HG02623 (cell line): ENCODE results near the gene IL17RC.
"Not testable (repeated sequence)": the region's sequence is repeated elsewhere in the genome, so short reads cannot be mapped to it uniquely, and the experiment has no call there.

Source experiments
- ATAC-seq: cut with Tn5 transposase; IDR thresholded peaks from one replicate; pipeline ENCODE4 v1.9.1; 2021; ENCODE audit warnings: moderate library complexity; ENCODE audit not compliant: unreplicated experiment

The IL17RC gene, protein sequence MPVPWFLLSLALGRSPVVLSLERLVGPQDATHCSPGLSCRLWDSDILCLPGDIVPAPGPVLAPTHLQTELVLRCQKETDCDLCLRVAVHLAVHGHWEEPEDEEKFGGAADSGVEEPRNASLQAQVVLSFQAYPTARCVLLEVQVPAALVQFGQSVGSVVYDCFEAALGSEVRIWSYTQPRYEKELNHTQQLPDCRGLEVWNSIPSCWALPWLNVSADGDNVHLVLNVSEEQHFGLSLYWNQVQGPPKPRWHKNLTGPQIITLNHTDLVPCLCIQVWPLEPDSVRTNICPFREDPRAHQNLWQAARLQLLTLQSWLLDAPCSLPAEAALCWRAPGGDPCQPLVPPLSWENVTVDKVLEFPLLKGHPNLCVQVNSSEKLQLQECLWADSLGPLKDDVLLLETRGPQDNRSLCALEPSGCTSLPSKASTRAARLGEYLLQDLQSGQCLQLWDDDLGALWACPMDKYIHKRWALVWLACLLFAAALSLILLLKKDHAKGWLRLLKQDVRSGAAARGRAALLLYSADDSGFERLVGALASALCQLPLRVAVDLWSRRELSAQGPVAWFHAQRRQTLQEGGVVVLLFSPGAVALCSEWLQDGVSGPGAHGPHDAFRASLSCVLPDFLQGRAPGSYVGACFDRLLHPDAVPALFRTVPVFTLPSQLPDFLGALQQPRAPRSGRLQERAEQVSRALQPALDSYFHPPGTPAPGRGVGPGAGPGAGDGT

DNA sequence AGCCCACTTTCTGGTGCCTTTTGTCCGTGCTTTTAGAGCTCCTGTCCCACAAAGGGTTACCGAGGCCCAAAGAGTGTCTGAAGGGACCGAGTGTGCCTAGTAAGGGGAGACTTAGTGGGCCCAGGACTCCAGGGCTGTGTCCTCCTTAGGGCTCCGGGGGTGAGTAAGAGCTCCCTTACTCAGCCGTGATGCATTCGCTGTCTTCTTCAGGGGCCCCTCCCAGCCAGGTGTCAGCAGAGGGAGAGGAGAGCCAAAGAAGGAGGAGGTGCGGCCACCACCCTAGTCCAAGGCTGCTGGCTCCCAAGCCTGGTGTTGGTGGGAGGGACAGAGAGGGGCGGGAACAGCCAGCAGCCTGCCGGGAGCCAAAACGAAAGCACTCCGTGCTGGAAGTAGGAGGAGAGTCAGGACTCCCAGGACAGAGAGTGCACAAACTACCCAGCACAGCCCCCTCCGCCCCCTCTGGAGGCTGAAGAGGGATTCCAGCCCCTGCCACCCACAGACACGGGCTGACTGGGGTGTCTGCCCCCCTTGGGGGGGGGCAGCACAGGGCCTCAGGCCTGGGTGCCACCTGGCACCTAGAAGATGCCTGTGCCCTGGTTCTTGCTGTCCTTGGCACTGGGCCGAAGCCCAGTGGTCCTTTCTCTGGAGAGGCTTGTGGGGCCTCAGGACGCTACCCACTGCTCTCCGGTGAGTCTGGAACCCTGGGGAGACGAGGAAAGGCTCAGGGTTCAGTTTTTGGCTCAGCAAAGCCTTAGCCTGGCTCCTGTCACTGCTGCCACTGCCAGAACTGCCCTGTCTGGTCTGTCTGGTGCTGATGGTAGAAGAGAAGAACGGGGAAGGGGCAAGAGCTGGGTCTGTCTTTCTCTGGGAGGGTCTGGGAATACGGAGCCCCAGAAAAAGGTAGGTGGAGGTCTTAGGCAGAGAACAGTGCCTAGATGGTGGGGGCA lies at the start of gene IL17RC:
IL17RC (plus strand) TSS at position 365 of the 947 bp plus-strand sequence; CDS start at position 583, 218 bp downstream.
- ATAC-seq, result no peak

DNA sequence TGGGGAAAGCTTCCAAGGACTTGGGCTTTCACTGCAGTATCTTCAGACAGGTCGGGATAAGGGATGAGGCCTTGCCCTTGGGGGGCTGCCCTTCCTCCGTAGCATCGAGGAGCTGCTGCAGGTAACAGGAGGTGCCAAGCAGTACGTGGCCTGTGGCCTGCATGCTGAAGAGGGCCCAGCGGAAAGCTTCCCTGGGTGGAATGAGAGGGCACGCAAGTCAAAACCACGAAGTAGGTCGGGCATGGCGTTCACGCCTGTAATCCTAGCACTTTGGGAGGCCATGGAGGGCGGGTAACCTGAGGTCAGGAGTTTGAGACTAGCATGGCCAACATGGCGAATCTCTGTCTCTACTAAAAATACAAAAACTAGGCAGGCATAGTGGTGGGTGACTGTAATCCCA lies 49.8 kb upstream of the IL17RC start:
- no peak for ATAC-seq

DNA sequence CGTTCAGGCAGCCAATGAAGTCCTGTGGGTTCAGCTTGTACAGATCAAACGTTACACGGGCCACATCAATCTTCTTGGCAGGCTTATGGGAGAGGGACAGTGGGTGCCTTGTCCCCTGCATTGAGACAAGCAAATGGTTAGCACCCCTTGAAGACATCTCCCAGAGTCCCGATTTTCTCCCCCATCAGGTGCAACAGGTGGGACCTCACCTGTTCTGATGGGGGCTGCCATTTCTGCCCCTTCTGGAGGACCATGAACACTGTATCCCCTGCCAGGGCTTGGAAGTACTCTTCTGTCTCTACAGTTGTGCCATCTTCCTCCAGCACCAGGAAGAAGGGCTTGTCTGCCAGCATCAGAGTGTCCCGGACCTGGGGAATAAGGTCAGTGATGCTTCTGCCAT lies 46.9 kb upstream of the IL17RC start:
- ATAC-seq, result no peak

DNA sequence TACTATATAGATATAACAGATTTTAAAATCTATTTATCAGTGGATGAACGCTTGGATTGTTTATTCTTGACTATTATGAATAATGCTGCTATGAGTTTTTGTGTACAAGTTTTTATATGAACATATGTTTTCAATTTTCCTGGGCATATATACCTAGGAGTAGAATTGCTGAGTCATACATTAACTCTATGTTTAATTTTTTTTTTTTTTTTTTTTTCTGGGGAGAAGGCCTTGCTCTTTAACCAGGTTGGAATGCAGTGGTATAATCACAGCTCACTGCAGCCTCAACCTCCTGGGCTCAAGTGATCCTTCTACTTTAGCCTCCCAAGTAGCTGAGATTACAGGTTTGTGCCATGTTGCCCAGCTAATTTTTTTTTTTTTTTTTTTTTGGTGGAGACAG lies 45.9 kb upstream of the IL17RC start:
- no peak for ATAC-seq

DNA sequence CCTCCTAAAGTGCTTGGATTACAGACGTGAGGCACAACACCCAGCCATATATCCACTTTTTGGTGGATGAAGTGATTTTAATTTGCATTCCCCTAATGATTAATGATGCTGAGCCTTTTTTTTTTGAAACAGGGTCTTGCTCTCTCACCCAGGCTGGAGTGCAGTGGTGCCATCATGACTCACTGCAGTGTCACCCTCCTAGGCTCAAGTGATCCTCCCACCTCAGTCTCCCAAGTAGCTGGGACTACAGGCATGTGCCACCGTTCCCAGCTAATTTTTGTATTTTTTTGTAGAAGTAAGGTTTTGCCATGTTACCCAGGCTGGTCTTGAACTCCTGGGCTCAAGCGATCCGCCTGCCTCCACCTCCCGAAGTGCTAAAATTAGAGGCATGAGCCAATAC lies 44.8 kb upstream of the IL17RC start:
- ATAC-seq, result not testable (repeated sequence)

DNA sequence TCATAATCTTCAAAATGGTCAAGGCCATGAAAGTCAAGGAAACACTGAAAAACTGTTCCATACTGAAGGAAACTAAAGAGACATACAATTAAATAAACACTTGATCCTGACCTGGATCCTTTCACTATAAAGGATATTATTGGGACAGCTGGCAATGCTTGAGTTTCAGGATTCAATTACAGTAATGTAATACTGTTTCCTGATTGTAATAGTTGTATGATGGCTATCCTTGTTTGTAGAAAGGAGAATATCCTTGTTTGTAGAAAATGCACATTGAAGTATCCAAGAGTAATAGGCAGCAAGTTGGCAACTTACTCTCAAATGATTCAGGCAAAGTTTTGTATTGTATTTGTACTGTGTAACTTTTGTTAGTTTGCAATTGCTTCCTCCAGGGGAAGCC lies 41.5 kb upstream of the IL17RC start:
- no peak for ATAC-seq

DNA sequence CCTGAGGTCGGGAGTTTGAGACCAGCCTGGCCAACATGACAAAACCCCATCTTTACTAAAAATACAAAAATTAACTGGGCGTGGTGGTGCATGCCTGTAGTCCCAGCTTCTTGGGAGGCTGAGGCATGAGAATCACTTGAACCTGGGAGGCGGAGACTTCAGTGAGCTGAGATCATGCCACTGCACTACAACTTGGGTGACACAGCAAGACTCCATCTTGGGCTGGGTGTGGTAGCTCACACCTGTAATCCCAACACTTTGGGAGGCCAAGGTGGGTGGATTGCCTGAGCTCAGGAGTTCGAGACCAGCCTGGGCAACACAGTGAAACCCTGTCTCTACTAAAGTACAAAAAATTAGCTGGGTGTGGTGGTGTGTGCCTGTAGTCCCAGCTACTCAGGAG lies 40.6 kb upstream of the IL17RC start:
- not testable (repeated sequence) for ATAC-seq

DNA sequence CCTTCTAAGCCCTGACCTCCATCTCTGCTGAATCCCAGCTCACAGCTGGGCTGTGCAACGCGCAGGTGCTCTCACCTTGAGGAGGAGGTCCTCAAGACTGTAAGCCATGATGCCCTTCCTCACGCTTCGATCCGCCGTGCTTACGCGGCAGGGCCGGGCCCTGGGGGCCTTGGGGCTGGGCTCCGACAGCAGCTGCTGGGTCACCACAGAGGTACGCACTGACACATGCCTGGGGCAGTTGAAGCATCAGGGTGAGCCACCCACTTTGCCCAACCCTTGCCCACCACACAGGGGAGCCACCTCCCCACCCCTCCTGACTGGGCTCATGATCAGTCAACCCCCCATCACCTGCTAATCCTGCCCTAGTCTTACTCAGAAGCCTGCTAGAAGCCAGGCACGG lies 39.9 kb upstream of the IL17RC start:
- ATAC-seq, result no peak

DNA sequence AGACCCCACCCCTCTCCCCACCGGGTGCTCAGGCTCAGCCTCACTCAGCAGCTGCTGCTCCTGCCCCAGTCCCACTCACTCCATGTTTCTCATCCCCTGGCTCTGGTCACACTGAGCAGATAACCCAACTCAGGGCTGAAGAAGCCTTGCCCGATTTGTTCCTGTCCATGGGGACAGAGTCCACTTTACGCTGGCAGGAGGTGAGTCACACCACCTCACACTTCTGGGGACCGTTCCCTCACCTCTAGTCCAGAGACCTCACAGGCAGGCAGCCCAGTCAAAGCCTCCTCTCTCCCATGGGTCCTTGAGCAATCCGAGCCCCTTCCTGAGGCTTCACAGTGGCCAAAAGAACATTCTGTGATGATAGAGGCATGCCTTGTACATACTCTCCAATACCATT lies 38.2 kb upstream of the IL17RC start:
- ATAC-seq, result no peak

DNA sequence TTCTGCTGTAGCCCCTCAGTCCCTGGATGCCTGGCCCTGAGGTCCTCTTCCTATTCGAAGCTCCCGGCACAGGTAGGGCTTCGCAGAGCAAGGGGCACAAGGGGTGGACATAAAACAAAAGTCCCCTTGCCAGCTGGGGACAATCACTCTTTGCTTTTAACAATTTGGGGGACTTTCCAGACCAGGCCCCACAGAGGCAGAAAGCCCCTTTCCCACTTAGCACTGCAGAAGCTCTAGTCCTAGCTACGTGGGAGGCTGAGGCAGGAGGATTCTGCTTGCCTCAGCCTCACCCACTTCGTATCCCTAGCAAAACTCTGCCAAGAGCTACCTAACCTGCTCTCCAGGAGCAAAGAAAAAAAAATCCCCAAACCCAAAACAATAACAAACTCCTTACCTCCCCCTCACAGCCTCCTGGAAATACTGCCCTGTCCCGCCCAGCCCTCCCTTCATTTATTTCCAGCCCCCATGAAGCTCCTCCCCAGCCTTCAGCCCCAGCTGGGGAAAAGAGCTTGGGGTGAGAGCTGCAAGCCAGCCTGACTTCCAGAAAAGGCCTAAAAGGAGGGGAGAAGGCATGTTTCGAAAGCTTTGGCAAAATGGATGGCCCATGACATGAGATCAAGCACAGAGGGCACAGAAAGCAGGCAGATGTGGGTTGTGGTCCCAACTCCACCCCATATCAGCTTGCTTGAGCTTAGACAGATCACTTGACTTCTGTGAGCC lies 36.9 kb upstream of the IL17RC start, which contains the start of gene CIDEC:
CIDEC (minus strand) TSS at position 424 of the 720 bp plus-strand sequence. CDS start 1,767 bp downstream, outside the sequence.
- no peak for ATAC-seq

DNA sequence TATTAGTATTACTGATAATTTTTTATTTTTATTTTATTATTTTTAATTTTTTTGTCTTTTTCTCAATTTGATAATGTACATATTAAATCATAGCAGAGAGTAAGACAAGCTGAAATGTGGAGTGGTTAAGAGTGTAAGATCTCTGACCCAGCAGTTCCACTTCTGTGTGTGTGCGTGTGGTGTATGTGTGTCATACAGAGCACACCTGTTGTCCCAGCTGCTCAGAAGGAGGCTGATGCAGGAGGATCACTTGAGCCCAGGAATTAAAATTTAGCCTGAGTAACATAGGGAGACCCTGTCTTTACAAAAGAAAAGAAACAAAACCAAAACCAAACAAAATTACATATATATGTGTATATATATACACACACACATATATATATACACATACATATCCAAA lies 35.5 kb upstream of the IL17RC start:
- ATAC-seq, result no peak

DNA sequence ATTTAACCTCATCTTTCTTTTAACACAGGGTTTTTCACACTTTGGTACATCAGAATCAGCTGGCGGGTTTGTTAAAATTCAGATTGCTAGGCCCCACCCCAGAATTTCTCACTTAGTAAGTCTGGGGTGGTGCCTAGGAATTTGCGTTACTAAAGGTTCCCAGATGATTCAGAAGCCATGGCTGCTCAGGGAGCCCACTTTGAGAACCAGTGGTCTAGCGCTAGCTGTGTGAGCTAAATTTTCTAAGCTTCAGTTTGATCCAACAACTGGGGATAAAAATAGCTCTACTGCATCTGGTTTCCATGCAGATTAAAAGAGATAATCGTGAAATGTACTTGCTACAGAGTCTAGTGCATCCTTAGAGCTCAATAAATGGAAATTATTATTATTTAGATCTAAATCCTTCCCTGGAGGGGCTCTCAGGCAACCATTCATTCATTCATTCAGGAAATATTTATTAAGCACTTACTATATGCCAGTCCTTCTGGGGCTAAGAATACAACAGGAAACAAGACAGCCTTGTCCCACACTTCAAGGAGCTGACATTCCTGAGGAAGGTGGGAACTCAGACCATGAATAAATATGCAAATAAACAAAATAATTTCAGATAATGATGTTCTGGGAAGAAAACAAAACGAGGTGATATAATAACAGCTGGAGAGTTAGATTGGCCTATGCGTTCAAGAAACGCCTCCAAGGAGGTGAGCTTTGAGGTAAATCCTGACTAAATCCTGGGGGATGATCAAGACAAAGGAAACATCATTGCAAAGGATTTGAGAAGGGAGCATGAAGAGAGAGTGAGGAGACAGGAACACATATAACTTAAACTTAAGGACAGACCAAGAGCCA lies 33.0 kb upstream of the IL17RC start:
- ATAC-seq, result no peak

DNA sequence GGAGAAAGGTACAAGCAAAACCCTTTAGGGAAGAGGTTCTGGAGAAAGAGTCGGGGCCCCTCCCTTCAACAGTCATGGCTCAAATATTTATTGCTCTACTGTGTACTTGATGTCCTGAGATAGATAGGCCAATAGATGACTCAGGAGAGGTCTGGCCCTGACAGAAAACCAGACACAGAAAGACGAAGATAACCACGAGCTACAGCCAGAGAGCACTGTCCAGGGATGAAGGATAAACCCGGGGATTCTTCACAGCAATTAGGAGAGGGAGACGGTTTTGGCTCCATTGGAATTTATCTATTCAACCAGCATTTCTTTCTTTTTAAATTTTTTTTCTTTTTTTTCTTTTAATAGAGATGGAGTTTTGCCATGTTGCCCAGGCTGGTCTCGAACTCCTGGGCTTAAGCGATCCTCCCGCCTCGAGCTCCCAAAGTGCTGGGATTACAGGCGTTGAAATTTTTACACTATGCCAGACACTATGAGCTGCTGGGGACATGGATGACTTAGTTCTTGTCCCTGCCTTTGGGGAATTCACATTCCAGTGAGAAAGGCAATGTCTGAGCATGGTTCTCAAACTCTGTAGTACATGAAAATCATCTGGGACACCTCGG lies 32.2 kb upstream of the IL17RC start:
- no peak for ATAC-seq

DNA sequence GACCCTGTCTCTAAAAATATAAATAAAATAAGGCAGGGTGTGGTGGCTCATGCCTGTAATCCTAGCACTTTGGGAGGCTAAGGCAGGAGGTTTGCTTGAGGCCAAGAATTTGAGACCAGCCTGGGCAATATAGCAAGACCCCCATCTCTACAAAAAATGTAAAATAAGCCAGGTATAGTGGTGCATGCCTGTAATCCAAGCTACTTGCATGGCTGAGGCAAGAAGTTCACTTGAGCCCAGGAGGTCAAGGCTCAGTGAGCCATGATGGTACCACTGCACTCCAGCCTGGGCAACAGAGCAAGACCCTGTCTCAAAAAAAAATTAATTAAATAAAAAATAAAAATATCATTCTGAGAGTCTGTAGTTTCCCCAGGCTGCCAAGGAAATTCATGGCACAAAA lies 30.6 kb upstream of the IL17RC start:
- no peak for ATAC-seq

DNA sequence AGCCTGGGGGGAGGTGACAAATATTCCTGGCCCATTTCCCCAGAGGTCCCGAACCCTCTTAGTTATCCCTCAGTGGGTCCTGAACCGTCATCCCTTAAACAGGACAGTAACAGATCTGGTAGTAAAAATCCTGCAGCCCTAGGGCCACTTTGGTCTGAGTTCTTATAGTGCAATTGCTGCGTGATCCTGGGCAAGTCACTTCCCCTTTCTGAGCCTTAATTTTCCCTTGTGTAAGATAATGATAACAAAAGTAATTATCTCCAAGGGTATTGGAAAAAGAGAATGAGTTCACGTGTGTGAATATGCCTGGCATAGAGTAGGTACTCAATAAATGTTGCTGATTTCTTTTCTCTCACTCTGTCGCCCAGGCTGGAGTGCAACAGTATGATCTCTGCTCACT lies 29.4 kb upstream of the IL17RC start:
- no peak for ATAC-seq

DNA sequence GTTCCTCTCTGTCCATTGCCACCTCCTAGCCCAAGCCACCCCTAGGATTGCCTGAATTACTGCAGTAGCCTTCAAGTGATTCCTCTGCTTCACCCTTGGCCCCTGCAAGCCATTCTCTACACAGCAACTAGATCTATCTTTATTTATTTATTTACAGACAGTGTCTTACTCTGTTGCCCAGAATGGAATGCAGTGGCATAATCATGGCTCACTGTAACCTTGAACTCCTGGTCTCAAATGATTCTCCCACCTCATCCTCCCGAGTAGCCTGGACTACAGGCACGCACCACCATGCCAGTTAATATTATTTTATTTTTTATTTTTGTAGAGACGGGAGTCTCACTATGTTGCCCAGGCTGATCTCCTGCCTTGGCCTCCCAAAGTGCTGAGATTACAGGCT lies 28.4 kb upstream of the IL17RC start:
- no peak for ATAC-seq

DNA sequence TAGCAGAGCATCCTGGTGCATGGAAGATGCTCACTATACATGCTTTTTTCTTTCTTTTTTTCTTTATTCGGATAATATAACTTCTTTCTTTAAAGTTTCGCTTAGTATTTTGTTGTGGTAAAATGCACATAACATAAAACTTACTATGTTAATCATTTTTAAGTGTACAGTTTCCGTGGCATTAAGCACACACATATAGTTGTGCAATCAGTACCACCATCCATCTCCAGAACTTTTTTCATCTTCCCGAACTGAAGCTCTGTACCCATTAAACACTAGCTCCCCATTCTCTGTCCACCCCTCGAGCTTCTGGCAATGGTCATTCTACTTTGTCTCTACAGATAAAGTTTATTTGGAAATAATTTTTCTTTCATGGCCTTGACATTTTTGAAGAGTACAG lies 27.5 kb upstream of the IL17RC start:
- no peak for ATAC-seq

DNA sequence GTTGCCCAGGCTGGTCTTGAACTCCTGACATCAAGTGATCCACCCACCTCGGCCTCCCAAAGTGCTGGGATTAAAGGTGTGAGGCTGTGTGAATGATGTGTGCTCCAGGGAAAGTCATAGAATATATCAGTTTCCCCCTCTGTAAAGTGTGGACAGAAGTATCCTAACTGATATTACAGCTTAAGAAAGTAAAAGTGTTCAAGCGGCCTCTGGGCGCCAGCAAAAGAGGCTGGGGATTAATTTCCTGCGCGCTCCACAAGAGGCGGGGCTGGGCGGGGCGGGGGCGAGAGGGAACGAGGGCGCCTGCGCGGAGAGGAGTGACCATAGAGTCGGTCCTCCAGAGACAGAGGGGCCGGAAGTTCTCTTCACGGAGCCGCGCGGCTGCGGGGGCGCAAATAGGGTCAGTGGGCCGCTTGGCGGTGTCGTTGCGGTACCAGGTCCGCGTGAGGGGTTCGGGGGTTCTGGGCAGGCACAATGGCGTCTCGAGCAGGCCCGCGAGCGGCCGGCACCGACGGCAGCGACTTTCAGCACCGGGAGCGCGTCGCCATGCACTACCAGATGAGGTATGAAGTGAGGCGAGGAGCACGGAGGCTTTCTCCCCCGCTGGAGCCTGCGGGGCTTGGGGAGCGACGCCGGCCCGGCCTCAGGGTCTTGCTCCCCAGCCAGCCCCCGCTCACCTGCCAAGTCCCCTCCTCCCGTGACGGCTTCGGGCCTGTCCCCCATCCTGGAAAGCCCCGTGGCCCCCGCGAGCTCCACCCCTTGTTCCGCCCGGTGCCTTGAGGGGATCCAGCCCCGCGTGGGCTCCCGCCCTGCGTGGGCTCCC lies 26.4 kb upstream of the IL17RC start, which contains the start of gene JAGN1:
JAGN1 (plus strand) TSS at position 362 of the 823 bp plus-strand sequence; CDS start at position 475, 113 bp downstream.
- ATAC-seq, result peak; percentile 74
